GM12801 (cell line): Measurements from ENCODE around the gene MEF2C.

Source experiments
- CTCF ChIP-seq: IDR thresholded peaks from one replicate; pipeline ENCODE4 v1.5.1; 2011; ENCODE audit warnings: control low read depth; ENCODE audit not compliant: insufficient read length; ENCODE audit errors: extremely low read depth

Gene MEF2C

GRCh38 chr5:88831816-88832215 lies 51.2 kb downstream of the MEF2C start:
- TF ChIP-seq CTCF: no peak

GRCh38 chr5:88830567-88830966 lies 52.4 kb downstream of the MEF2C start:
- TF ChIP-seq CTCF: no peak

- no peak for TF ChIP-seq CTCF
These were observed 53.2 kb downstream of the MEF2C start for GRCh38 chr5:88829775-88830174.

- TF ChIP-seq CTCF: no peak
These were observed 53.9 kb downstream of the MEF2C start for GRCh38 chr5:88829054-88829453.

- TF ChIP-seq CTCF: no peak
These were observed 55.0 kb downstream of the MEF2C start for GRCh38 chr5:88827997-88828396.

GRCh38 chr5:88826646-88827585 lies 56.1 kb downstream of the MEF2C start:
- no peak for TF ChIP-seq CTCF

GRCh38 chr5:88825584-88826315 lies 57.2 kb downstream of the MEF2C start:
- no peak for TF ChIP-seq CTCF
